Progenitor cell of endocrine pancreas (in vitro differentiated cells): ENCODE data around the gene LIPG. TPM values are rescaled to one million over a fixed set of nuclear protein-coding genes. Genes with fewer than 3 reads are reported as not detected.

Experiments used
- DNase-seq: peaks from one replicate; pipeline ENCODE4 v3.0.0; 2021; ENCODE audit warnings: low spot score; ENCODE audit not compliant: unreplicated experiment
- H3K27ac Mint-ChIP-seq: 2 replicates; pipeline ENCODE4 v1.8.0; 2021; ENCODE audit warnings: mild to moderate bottlenecking, moderate library complexity, mixed read lengths
- H3K27me3 Mint-ChIP-seq: 2 replicates; pipeline ENCODE4 v1.8.0; 2021; ENCODE audit warnings: mixed read lengths
- H3K36me3 Mint-ChIP-seq: 2 replicates; pipeline ENCODE4 v1.8.0; 2022; ENCODE audit warnings: mixed read lengths; ENCODE audit not compliant: insufficient read depth
- H3K4me1 Mint-ChIP-seq: 2 replicates; pipeline ENCODE4 v1.8.0; 2021; ENCODE audit warnings: low read depth, mixed read lengths
- H3K4me3 Mint-ChIP-seq: 2 replicates; pipeline ENCODE4 v1.8.0; 2021; ENCODE audit warnings: low read depth, mild to moderate bottlenecking, moderate library complexity, mixed read lengths
- H3K9me3 Mint-ChIP-seq: 2 replicates; pipeline ENCODE4 v1.8.0; 2021; ENCODE audit warnings: low read depth, mixed read lengths
- CTCF ChIP-seq: fragments of 200-600 bp; sonication (generic); IDR thresholded peaks from one replicate; pipeline ENCODE4 v1.5.0; 2021; ENCODE audit warnings: antibody characterized with exemption, mild to moderate bottlenecking; ENCODE audit not compliant: unreplicated experiment
- total RNA-seq: library from RNA; stranded (reverse); gene quantifications from 2 replicates; pipeline ENCODE4 v1.2.1, GENCODE V29; 2021

Gene LIPG
- total RNA-seq, 1 donor from 2014 or later = 34.4 TPM

GRCh38 chr18:49547701-49548100 is 14.2 kb upstream of the LIPG start:
- DNase-seq = no peak
- Mint-ChIP-seq H3K9me3 (peaks cover under 1% of the 10 kb centered on the region), H3K4me1 (peaks cover 1% of the 10 kb centered on the region), H3K27me3 (no peaks in the 10 kb centered on the region), H3K27ac (no peak overlapping the region), H3K36me3 (no peaks in the 10 kb centered on the region), H3K4me3 (no peak overlapping the region)
- no peak for TF ChIP-seq CTCF

GRCh38 chr18:49548229-49548636 is 13.6 kb upstream of the LIPG start:
- peaks cover 5% of the 10 kb centered on the region for H3K9me3 Mint-ChIP-seq
- no peak for DNase-seq

GRCh38 chr18:49550621-49551339 is 11.1 kb upstream of the LIPG start:
- Mint-ChIP-seq H3K27me3 (no peaks in the 10 kb centered on the region), H3K4me3 (no peak overlapping the region), H3K4me1 (peaks cover 1% of the 10 kb centered on the region), H3K9me3 (peaks cover 9% of the 10 kb centered on the region), H3K27ac (no peak overlapping the region), H3K36me3 (peaks cover 2% of the 10 kb centered on the region)
- DNase-seq = no peak
- no peak for TF ChIP-seq CTCF

More at GRCh38 chr18:49548229-49548636, 13.6 kb upstream of the LIPG start:
- no peak overlapping the region for H3K27ac Mint-ChIP-seq
- H3K4me1 Mint-ChIP-seq = peaks cover 1% of the 10 kb centered on the region
- TF ChIP-seq CTCF = no peak
- H3K36me3 Mint-ChIP-seq = peaks cover 1% of the 10 kb centered on the region
- H3K4me3 Mint-ChIP-seq = no peak overlapping the region
- H3K27me3 Mint-ChIP-seq = no peaks in the 10 kb centered on the region

GRCh38 chr18:49553003-49553402 is 8.9 kb upstream of the LIPG start:
- no peak overlapping the region for H3K4me3 Mint-ChIP-seq
- TF ChIP-seq CTCF = no peak
- no peak for DNase-seq
- H3K4me1 Mint-ChIP-seq = peaks cover 1% of the 10 kb centered on the region
- H3K27me3 Mint-ChIP-seq = no peaks in the 10 kb centered on the region
- H3K27ac Mint-ChIP-seq = no peak overlapping the region
- H3K9me3 Mint-ChIP-seq = peaks cover 9% of the 10 kb centered on the region
- H3K36me3 Mint-ChIP-seq = peaks cover 2% of the 10 kb centered on the region

- no peak for DNase-seq
- Mint-ChIP-seq H3K4me1 (peaks cover 5% of the 10 kb centered on the region), H3K9me3 (peaks cover 9% of the 10 kb centered on the region), H3K27me3 (no peaks in the 10 kb centered on the region), H3K27ac (no peak overlapping the region), H3K4me3 (no peak overlapping the region), H3K36me3 (peaks cover 2% of the 10 kb centered on the region)
- no peak for TF ChIP-seq CTCF
Measured at GRCh38 chr18:49555641-49556040, 6.2 kb upstream of the LIPG start.
